Nephron (organoid): Measurements from ENCODE around the gene GALNT18.
A peak's percentile ranks its signal among the peaks of the same experiment; 100 is the strongest.

ENCODE experiments used
- H3K27ac Mint-ChIP-seq, 3 experiments: 2 replicates each; pipeline ENCODE4 v1.8.0; 2020; ENCODE audit warnings: mixed read lengths in 3 of 3, mild to moderate bottlenecking in 2 of 3, moderate library complexity in 1 of 3
- H3K27me3 Mint-ChIP-seq: 2 replicates; pipeline ENCODE4 v1.8.0; 2021; ENCODE audit warnings: low read depth, mild to moderate bottlenecking, moderate library complexity, mixed read lengths
- H3K36me3 Mint-ChIP-seq: 2 replicates; pipeline ENCODE4 v1.8.0; 2020; ENCODE audit warnings: low read depth, mixed read lengths
- H3K4me1 Mint-ChIP-seq: 2 replicates; pipeline ENCODE4 v1.8.0; 2020; ENCODE audit warnings: mixed read lengths
- H3K4me3 Mint-ChIP-seq, 3 experiments: 2 replicates each; pipeline ENCODE4 v1.8.0; 2020; ENCODE audit warnings: mild to moderate bottlenecking in 3 of 3, mixed read lengths in 3 of 3, moderate library complexity in 2 of 3
- H3K9me3 Mint-ChIP-seq: 2 replicates; pipeline ENCODE4 v1.8.0; 2020; ENCODE audit warnings: mixed read lengths
- TF ChIP-seq, protein P1 (sequence below), 3 experiments: fragments of 200-600 bp; sonication (generic); IDR thresholded peaks; one replicate each; pipeline ENCODE4 v1.5.0; 2021; ENCODE audit warnings: antibody characterized with exemption in 3 of 3; ENCODE audit not compliant: unreplicated experiment in 3 of 3

GALNT18 gene

DNA sequence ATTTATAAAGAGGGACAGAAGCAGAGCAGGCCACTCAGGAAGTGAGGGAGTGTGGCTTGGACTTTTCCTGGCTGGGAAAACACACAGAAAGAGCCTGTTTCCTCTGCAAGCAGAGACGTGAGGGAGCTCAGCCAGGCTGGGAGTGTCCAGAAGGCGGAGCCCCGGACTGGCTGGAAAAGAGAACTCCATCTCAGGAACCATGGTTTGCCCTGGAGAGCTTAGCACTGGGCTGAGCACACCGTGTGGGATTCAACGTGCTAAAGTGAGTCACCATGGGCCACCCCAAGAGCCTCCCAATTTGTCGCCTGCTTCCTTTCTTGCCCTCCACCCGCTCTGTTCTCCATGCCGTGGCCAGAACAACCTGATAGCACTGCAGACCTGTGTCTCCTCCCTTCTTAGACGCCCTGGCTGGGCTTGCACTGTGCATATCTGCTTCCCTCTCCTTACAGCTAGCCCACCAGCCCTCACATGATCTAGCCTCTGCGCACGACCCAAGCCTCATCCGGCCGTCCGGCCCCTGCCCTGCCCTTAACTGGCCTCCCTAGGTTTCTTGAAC, 51.8 kb downstream of the GALNT18 start:
- Mint-ChIP-seq H3K27me3 (peaks cover 4% of the 10 kb centered on the region), H3K36me3 (no peaks in the 10 kb centered on the region), H3K27ac (peak overlapping the region in 2 of 3 experiments; percentile 12 to 27), H3K9me3 (no peaks in the 10 kb centered on the region), H3K4me3 (no peak overlapping the region), H3K4me1 (no peaks in the 10 kb centered on the region)
- TF ChIP-seq, protein P1, sequence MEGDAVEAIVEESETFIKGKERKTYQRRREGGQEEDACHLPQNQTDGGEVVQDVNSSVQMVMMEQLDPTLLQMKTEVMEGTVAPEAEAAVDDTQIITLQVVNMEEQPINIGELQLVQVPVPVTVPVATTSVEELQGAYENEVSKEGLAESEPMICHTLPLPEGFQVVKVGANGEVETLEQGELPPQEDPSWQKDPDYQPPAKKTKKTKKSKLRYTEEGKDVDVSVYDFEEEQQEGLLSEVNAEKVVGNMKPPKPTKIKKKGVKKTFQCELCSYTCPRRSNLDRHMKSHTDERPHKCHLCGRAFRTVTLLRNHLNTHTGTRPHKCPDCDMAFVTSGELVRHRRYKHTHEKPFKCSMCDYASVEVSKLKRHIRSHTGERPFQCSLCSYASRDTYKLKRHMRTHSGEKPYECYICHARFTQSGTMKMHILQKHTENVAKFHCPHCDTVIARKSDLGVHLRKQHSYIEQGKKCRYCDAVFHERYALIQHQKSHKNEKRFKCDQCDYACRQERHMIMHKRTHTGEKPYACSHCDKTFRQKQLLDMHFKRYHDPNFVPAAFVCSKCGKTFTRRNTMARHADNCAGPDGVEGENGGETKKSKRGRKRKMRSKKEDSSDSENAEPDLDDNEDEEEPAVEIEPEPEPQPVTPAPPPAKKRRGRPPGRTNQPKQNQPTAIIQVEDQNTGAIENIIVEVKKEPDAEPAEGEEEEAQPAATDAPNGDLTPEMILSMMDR (IDR thresholded peaks at IDR 0.05; ENCODE audit: unreplicated experiment in 3 of 3): no peak

DNA sequence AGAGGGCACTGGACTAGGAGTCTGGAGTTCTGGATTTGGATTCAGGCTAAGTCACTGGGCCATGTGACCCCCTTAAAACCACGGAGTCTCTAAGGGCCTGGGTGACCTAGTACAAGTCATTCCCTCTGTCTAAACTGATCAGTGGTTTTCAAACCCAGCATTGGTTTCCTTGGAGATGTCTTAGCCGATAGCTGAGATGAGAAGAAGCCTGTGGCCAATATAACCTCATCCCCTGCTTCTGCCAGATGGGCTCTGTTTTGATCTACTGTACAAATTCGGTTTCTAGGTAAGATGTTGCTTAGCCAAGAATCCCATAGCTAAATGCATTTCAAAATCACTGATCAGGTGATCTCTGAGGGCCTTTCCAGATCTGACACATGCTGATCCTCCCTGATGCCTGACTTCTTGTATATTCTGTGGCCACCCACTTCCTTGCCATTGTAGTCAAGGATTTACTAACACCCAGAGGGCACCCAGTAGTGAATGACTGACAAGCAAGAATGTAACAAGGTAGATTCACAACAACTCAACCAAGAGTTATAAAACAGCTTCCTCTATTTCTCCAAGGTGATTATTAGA, 53.1 kb downstream of the GALNT18 start:
- peaks cover 4% of the 10 kb centered on the region for H3K27me3 Mint-ChIP-seq
- H3K27ac Mint-ChIP-seq: no peak overlapping the region
- TF ChIP-seq, protein P1 (IDR thresholded peaks at IDR 0.05; ENCODE audit: unreplicated experiment in 3 of 3): no peak
- no peaks in the 10 kb centered on the region for H3K36me3 Mint-ChIP-seq
- H3K4me1 Mint-ChIP-seq: peaks cover 7% of the 10 kb centered on the region
- H3K4me3 Mint-ChIP-seq: no peak overlapping the region
- H3K9me3 Mint-ChIP-seq: no peaks in the 10 kb centered on the region

DNA sequence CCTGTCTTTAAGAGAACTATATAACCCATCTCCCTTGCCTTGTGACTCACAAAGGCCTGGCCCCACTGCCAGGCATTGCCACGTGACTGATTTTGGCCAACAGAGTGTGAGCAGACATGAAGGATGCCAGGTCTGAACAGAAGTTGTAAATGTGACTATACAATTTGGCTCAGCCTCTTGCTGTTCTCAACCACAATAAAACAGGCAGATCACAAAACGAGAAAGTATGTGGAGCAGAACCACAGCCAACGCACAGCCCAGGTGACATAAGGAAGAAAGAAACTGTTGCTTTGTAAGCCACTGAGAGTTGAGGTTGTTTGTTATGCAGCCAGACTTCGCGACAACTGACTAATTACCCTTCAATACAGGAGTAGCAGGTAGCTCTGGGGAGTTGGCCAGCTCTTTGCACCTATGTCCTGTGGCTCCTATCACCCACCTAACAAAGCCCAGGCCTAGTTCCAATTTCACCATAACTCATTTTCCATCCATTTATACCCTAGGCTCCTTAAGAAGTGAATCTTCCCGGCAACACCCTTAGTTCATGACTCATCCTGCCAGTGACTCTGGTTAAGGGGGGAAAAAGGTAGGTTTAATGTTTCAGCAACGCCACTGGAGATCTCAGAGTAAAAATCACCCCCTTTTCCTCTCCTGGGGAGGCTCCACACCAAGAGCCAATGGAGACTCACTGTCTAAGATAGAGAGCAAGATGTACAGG, 53.7 kb downstream of the GALNT18 start:
- no peak overlapping the region for H3K27ac Mint-ChIP-seq

DNA sequence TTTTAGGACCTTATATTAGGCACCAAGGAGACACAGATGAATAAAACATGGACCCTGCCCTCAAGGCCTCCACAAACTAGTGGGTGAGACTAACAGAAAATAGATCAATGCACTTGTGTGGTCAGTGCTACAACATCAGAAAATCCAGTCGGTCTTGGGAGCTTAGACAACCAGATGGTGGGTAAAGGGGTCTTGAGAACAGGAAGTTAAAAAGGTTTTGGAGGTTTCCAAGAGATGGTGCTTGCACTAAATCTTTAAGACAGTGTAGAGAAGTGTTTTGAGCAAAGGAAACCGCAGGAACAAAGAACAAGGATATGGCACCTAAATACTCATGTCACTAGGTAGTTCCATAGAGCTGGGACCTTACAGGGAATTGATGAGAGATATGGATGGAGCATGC, 56.2 kb downstream of the GALNT18 start:
- H3K4me1 Mint-ChIP-seq: peaks cover 19% of the 10 kb centered on the region

More for the DNA sequence above, 53.7 kb downstream of the GALNT18 start:
- TF ChIP-seq, protein P1 (IDR thresholded peaks at IDR 0.05; ENCODE audit: unreplicated experiment in 3 of 3): no peak
- Mint-ChIP-seq H3K9me3 (no peaks in the 10 kb centered on the region), H3K27me3 (no peaks in the 10 kb centered on the region), H3K4me1 (peaks cover 14% of the 10 kb centered on the region), H3K36me3 (no peaks in the 10 kb centered on the region), H3K4me3 (no peak overlapping the region)

DNA sequence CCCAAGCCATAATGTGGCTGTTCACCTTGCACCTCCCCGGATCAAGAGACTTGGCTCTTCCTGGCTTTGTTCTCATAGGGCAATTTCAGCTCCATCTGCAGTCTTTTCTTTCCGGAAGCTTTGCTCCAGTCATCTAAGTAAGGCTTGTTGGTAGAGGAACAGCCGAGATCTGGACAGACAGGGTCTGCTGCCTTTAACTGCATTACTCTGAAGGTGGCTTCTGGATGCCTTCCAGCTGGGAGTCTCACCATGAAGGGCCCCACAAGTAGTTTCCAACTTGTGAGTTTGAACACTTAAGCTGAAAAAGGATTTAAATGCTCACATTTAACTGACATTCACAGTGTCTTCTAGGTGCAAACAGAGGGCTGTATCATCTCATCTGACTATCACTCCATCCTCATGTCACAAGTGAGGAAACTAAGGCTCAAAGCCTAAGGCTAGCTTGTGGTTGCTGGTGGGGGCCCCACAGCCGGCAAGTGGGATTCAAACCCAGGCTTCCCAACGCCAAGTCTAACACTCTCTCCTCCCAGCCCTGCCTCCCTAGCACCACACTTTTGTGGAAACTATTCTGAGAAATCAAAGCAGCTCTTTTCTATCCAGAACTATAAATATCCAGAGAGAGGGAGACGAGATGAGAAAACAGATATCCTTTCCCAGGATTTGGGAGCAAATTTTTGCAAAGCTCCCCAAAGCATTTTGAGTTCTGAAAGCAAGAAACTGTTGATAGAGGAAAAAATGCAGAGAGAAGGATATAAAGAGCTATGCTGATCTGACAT, 58.4 kb downstream of the GALNT18 start:
- H3K27me3 Mint-ChIP-seq: peaks cover 14% of the 10 kb centered on the region
- H3K4me3 Mint-ChIP-seq: no peak overlapping the region
- H3K27ac Mint-ChIP-seq: peak overlapping the region in 2 of 3 experiments; percentile 51 to 67
- H3K4me1 Mint-ChIP-seq: peaks cover 26% of the 10 kb centered on the region
- no peaks in the 10 kb centered on the region for H3K9me3 Mint-ChIP-seq
- H3K36me3 Mint-ChIP-seq: no peaks in the 10 kb centered on the region
- TF ChIP-seq, protein P1 (IDR thresholded peaks at IDR 0.05; ENCODE audit: unreplicated experiment in 3 of 3): no peak

More for the DNA sequence above, 56.2 kb downstream of the GALNT18 start:
- Mint-ChIP-seq H3K27ac (no peak overlapping the region), H3K36me3 (no peaks in the 10 kb centered on the region), H3K4me3 (no peak overlapping the region), H3K27me3 (peaks cover 6% of the 10 kb centered on the region), H3K9me3 (no peaks in the 10 kb centered on the region)
- TF ChIP-seq, protein P1 (IDR thresholded peaks at IDR 0.05; ENCODE audit: unreplicated experiment in 3 of 3): no peak
